Activated T-helper 1 cell treated with anti-CD3 and anti-CD28 coated beads, Interleukin-12 subunit alpha, Interleukin-12 subunit beta, Interleukin-2, Interleukin-4 antibody, amounts not matched to agents 30 ng/mL and 10 ng/mL and 1 ng/mL, durations not matched to agents 14 hours and 24 hours and 36 hours (primary cell): ENCODE data around the gene SLC35B2. TPM values are rescaled to one million over a fixed set of nuclear protein-coding genes. Genes with fewer than 3 reads are reported as not detected.

Source experiments
- DNase-seq: peaks from one replicate; pipeline ENCODE4 v3.0.0; 2021; ENCODE audit warnings: low spot score
- H3K27ac Mint-ChIP-seq: one replicate; pipeline ENCODE4 v1.8.0; 2021; ENCODE audit warnings: mild to moderate bottlenecking, mixed read lengths
- H3K27me3 Mint-ChIP-seq: one replicate; pipeline ENCODE4 v1.8.0; 2022; ENCODE audit warnings: mild to moderate bottlenecking, moderate library complexity, mixed read lengths; ENCODE audit not compliant: insufficient read depth
- H3K36me3 Mint-ChIP-seq: one replicate; pipeline ENCODE4 v1.8.0; 2021; ENCODE audit warnings: low read depth, mixed read lengths
- H3K4me1 Mint-ChIP-seq: one replicate; pipeline ENCODE4 v1.8.0; 2021; ENCODE audit warnings: low read depth, mixed read lengths
- H3K4me3 Mint-ChIP-seq: one replicate; pipeline ENCODE4 v1.8.0; 2021; ENCODE audit warnings: mild to moderate bottlenecking, moderate library complexity, mixed read lengths
- H3K9me3 Mint-ChIP-seq: one replicate; pipeline ENCODE4 v1.8.0; 2021; ENCODE audit warnings: mixed read lengths
- intact Hi-C: fragments of 100-400 bp; cut with micrococcal nuclease; formaldehyde crosslinking; loops from one replicate; pipeline ENCODE4 v1.15.1; 2024
- total RNA-seq: library from RNA; stranded (reverse); gene quantifications from 2 replicates; pipeline ENCODE4 v1.2.3, GENCODE V29; 2022

SLC35B2 gene
- total RNA-seq, 1 donor from 2014 or later: 29.2 TPM

DNA sequence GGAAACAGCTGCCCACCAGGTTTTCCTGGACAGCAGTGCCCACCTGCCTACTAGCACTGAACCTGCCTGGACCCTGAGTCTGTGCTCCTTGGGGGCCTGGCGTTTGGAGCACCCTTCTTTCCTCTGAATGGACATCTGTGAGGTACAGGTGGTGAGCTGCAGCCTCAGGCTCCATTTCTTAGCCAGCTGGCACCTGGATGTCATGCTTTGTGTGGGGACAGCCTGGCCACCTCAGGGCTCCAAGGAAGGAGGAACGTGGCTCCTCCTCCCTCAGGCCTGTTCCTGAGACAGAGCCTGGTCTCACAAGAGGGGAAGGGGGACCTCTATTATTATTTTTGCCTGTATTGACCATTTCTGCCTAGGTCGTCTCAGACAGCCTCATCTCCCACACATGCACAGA is 21.0 kb upstream of the SLC35B2 start:
- H3K27me3 Mint-ChIP-seq: peaks cover 33% of the 10 kb centered on the region

DNA sequence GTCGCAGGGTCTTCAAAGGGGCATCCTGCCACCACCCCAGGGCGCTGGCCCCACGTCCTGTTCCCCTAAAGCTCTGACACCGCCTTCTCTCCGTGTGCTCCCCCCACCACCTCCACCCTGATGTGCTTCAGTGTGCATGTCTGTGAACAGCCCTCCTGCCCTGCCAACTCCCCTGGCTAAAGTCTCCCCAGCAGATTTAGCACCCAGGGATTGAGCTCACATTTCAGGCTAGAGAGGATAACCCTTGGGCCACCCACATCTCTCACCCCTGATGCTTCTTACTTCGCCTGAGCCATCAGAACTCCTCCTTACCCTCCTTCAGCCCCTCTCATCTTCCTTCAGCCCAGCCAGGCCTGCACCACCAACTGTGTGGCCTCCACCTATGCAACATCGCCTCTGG is 20.4 kb upstream of the SLC35B2 start:
- Mint-ChIP-seq H3K27me3 (peaks cover 39% of the 10 kb centered on the region), H3K4me3 (no peak overlapping the region), H3K9me3 (no peaks in the 10 kb centered on the region), H3K4me1 (no peaks in the 10 kb centered on the region), H3K27ac (no peak overlapping the region), H3K36me3 (no peaks in the 10 kb centered on the region)
- no peak for DNase-seq
- intact Hi-C loops: no loop called here

More for the DNA sequence above, 21.0 kb upstream of the SLC35B2 start:
- no peaks in the 10 kb centered on the region for H3K9me3 Mint-ChIP-seq
- H3K4me1 Mint-ChIP-seq: no peaks in the 10 kb centered on the region
- intact Hi-C loops: no loop called here
- H3K27ac Mint-ChIP-seq: no peak overlapping the region
- DNase-seq: no peak
- no peaks in the 10 kb centered on the region for H3K36me3 Mint-ChIP-seq
- no peak overlapping the region for H3K4me3 Mint-ChIP-seq

GRCh38 chr6:44276667-44277640 is 19.6 kb upstream of the SLC35B2 start:
- no peaks in the 10 kb centered on the region for H3K4me1 Mint-ChIP-seq
- H3K27ac Mint-ChIP-seq: no peak overlapping the region
- H3K4me3 Mint-ChIP-seq: no peak overlapping the region
- intact Hi-C loops: no loop called here
- no peak for DNase-seq
- no peaks in the 10 kb centered on the region for H3K9me3 Mint-ChIP-seq
- no peaks in the 10 kb centered on the region for H3K36me3 Mint-ChIP-seq
- peaks cover 47% of the 10 kb centered on the region for H3K27me3 Mint-ChIP-seq

GRCh38 chr6:44275749-44276648 is 18.7 kb upstream of the SLC35B2 start:
- peaks cover 55% of the 10 kb centered on the region for H3K27me3 Mint-ChIP-seq
- no peaks in the 10 kb centered on the region for H3K4me1 Mint-ChIP-seq
- no peaks in the 10 kb centered on the region for H3K36me3 Mint-ChIP-seq
- no peak overlapping the region for H3K4me3 Mint-ChIP-seq
- no peak overlapping the region for H3K27ac Mint-ChIP-seq
- H3K9me3 Mint-ChIP-seq: no peaks in the 10 kb centered on the region
- no peak for DNase-seq
- intact Hi-C loops: no loop called here

DNA sequence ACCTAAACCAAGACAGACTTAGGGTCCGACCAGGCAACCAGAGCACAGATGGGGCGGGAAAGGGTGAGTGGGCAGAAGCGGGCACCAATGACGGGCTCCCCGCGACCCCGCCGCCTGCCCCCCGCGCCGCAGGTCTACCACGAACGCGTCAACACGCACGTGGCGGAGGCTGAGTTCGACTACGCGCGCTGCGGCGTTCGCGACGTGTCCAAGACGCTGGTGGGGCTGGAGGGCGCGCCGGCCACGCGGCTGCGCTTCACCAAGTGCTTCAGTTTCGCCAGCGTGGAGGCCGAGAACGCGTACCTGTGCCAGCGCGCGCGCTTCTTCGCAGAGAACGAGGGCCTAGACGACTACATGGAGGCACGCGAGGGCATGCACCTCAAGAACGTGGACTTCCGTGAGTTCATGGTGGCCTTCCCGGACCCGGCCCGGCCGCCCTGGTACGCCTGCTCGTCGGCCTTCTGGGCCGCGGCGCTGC is 18.0 kb upstream of the SLC35B2 start:
- peaks cover 56% of the 10 kb centered on the region for H3K27me3 Mint-ChIP-seq
- H3K27ac Mint-ChIP-seq: no peak overlapping the region
- H3K9me3 Mint-ChIP-seq: no peaks in the 10 kb centered on the region
- DNase-seq: no peak
- no peaks in the 10 kb centered on the region for H3K36me3 Mint-ChIP-seq
- intact Hi-C loops: no loop called here
- H3K4me3 Mint-ChIP-seq: no peak overlapping the region
- no peaks in the 10 kb centered on the region for H3K4me1 Mint-ChIP-seq

GRCh38 chr6:44273617-44274016 is 16.3 kb upstream of the SLC35B2 start:
- Mint-ChIP-seq H3K36me3 (no peaks in the 10 kb centered on the region), H3K27ac (no peak overlapping the region), H3K4me3 (no peak overlapping the region), H3K9me3 (no peaks in the 10 kb centered on the region), H3K4me1 (peaks cover 10% of the 10 kb centered on the region), H3K27me3 (peaks cover 64% of the 10 kb centered on the region)
- intact Hi-C loops: no loop called here
- DNase-seq: no peak

GRCh38 chr6:44272999-44273566 is 15.8 kb upstream of the SLC35B2 start:
- peak overlapping the region; percentile 3 for H3K4me3 Mint-ChIP-seq
- intact Hi-C loops: no loop called here
- no peak overlapping the region for H3K27ac Mint-ChIP-seq
- H3K36me3 Mint-ChIP-seq: no peaks in the 10 kb centered on the region
- no peaks in the 10 kb centered on the region for H3K9me3 Mint-ChIP-seq
- no peak for DNase-seq
- peaks cover 65% of the 10 kb centered on the region for H3K27me3 Mint-ChIP-seq
- H3K4me1 Mint-ChIP-seq: peaks cover 10% of the 10 kb centered on the region

DNA sequence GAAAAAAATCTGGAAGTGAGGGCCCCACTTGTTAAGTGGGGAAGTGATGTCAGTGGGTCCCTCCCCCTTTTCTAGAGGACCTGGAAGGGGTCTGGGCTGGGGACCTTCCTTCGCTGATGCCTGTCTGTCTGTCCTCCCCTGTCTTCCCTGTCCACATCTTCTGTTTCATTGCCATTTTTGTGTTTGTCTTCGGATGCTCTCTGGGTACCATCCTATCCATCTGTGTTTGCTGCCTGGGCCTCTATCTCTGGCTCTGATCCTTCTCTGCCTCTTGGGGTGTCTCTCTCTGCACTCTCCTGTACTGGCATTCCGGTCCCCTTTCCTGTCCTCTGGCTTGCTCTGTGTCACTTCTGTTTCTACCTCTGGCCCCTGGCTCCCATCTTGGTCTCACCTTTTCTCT is 15.2 kb upstream of the SLC35B2 start:
- no peak for DNase-seq
- H3K36me3 Mint-ChIP-seq: no peaks in the 10 kb centered on the region
- intact Hi-C loops: no loop called here
- H3K4me3 Mint-ChIP-seq: peak overlapping the region; percentile 3
- H3K4me1 Mint-ChIP-seq: peaks cover 14% of the 10 kb centered on the region
- H3K9me3 Mint-ChIP-seq: no peaks in the 10 kb centered on the region
- H3K27me3 Mint-ChIP-seq: peaks cover 60% of the 10 kb centered on the region
- H3K27ac Mint-ChIP-seq: no peak overlapping the region

DNA sequence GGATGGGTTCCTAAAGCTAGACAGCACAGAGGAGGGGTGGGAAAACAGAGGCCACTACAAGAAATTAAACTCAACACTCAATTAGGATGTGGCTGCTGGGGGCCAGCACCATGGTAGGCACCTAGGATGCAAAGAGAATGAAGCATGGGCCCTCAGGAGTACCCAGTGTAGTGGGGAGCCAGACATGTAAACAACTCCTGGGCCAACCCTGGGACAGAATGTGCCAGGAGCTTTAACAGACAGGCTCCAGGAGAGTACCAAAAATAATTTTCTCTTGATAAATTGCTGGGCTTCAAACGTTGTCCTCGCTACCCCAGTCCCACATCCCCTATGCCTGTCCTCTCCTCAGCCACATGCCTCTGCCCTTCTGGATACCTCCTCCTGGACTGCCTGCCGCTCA is 14.6 kb upstream of the SLC35B2 start:
- intact Hi-C loops: no loop called here
- H3K27me3 Mint-ChIP-seq: peaks cover 54% of the 10 kb centered on the region
- H3K9me3 Mint-ChIP-seq: no peaks in the 10 kb centered on the region
- H3K4me1 Mint-ChIP-seq: peaks cover 17% of the 10 kb centered on the region
- H3K4me3 Mint-ChIP-seq: peak overlapping the region; percentile 9
- H3K36me3 Mint-ChIP-seq: no peaks in the 10 kb centered on the region
- no peak for DNase-seq
- no peak overlapping the region for H3K27ac Mint-ChIP-seq

DNA sequence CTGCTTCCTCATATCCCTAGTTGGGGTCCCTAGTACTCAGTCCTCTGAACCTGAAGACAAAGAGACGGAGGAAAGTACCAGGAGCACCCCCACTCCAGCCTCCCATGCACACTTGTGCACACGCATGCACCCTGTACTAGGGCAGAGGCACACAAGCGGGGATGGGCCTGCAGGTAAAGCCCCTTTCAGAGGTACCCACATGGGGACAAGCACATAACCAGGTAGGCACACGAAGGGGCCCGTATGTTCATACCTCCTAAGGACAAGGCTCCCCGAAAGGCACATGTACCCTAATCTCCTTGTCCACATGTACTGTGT is 14.0 kb upstream of the SLC35B2 start:
- H3K4me3 Mint-ChIP-seq: peak overlapping the region; percentile 54
- H3K27ac Mint-ChIP-seq: no peak overlapping the region
- no peaks in the 10 kb centered on the region for H3K36me3 Mint-ChIP-seq
- H3K4me1 Mint-ChIP-seq: peaks cover 23% of the 10 kb centered on the region
- intact Hi-C loops: no loop called here
- DNase-seq: no peak
- H3K27me3 Mint-ChIP-seq: peaks cover 50% of the 10 kb centered on the region
- no peaks in the 10 kb centered on the region for H3K9me3 Mint-ChIP-seq

DNA sequence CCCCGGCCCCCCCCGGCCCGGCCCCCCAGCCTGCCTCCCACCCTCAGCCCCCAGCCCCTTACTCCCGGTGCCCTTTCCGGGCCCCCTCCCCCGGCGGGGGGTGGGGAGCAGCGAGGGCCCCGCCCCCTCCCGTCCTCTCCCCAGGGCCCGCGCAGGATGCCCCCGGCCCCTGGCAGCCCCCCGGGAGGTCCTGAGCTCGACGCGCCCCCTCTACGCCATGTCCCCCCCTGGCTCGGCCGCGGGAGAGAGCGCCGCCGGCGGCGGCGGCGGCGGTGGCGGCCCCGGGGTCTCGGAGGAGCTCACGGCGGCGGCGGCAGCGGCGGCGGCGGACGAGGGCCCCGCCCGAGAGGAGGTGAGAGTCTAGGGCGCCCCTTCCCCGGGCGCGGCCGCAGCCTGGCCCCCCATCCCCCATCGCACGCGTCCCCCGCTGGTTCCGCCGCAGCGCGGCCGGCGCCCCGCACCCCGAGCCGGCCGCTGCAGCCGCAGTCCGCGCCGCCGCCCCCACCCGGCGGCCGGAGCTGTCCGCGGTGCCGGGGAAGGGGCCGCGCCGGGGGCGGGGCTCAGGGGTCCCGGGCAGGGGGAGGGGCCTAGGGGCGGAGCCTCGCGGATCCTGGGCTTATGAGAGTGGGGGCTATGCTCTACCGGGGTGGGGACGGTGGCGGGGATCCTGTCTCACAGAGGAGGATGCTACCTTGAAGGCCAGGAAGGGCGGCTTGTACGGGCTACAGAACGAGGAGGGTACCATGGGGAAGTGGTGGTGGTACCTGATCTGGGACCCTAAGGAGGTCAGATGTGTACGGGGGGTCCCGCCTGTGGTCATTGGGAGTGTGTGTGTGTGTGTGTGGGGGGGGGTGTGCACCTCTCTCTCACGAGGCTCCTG is 13.4 kb upstream of the SLC35B2 start:
- intact Hi-C loops: no loop called here
- Mint-ChIP-seq H3K4me1 (peaks cover 29% of the 10 kb centered on the region), H3K36me3 (no peaks in the 10 kb centered on the region), H3K27me3 (peaks cover 50% of the 10 kb centered on the region), H3K9me3 (no peaks in the 10 kb centered on the region), H3K4me3 (peak overlapping the region; percentile 54), H3K27ac (no peak overlapping the region)
- DNase-seq: no peak

DNA sequence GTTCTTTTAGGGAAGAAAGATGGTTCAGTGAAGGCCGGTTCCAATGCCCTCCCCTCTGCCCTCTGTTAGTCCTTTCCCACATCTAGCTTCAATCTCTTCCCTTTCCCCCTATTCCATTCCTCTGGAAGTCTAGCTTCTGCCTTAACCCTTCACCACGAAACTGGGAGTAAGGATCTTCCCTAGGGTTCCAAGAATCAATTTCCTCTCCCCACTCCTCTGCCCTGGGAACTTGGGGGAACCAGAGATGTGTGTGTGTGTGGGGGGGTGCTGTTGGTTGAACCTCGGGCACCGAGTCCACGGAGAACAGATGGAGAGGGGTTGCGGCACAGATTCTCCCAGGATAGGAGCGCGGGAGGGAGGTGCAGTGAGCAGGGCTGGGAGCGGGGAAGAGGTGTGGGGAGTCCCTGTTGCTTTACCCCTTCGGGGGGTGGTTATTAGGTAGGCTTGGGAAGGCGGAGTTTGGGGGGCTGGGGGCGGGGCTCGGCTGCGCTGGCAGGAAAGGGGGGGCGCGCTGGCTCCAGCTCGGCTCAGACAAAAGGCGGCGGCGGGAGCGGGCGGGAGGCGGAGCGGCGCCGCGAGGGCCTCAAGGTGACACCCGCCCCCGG is 12.7 kb upstream of the SLC35B2 start, which contains the start of gene TMEM151B:
Gene TMEM151B, plus strand, starts transcription at position 530 of the 605 bp plus-strand sequence. CDS start 293 bp downstream, outside the sequence.
- DNase-seq: no peak
- intact Hi-C loops: loop anchor here (2.0 kb wide), 3 partner anchors 27 to 185 kb away; no protein-coding TSS in a partner anchor
- peaks cover 50% of the 10 kb centered on the region for H3K27me3 Mint-ChIP-seq
- H3K36me3 Mint-ChIP-seq: no peaks in the 10 kb centered on the region
- H3K4me3 Mint-ChIP-seq: peak within 1 kb of the TSS; percentile 54
- H3K27ac Mint-ChIP-seq: no peak within 1 kb of the TSS
- H3K9me3 Mint-ChIP-seq: no peaks in the 10 kb centered on the region
- H3K4me1 Mint-ChIP-seq: peaks cover 31% of the 10 kb centered on the region
